SK-N-SH treated with all-trans-retinoic acid at 6 μM for 48 hours (cell line): ENCODE measurements around the gene ATP2B3.

Experiments
- ATAC-seq: fragments of 200-7000 bp; cut with Tn5 transposase; 3 replicates; pipeline ENCODE4 v1.9.1; 2020; ENCODE audit warnings: mild to moderate bottlenecking, moderate library complexity
- ARNTL ChIP-seq: fragments of 450-650 bp; formaldehyde crosslinking; IDR thresholded peaks from 2 replicates; pipeline ENCODE4 v1.5.0; 2020; ENCODE audit warnings: low read depth, mild to moderate bottlenecking, moderate library complexity, borderline replicate concordance
- BACH2 ChIP-seq: fragments of 250-450 bp; sonication (Bioruptor Pico); IDR thresholded peaks from 2 replicates; pipeline ENCODE4 v1.9.0; 2021; ENCODE audit warnings: mild to moderate bottlenecking, borderline replicate concordance
- CSDC2 ChIP-seq: fragments of 250-450 bp; sonication (Bioruptor Pico); IDR thresholded peaks from 2 replicates; pipeline ENCODE4 v1.5.0; 2020; ENCODE audit warnings: mild to moderate bottlenecking, moderate library complexity
- GLIS3 ChIP-seq: fragments of 250-450 bp; sonication (Bioruptor Pico); IDR thresholded peaks from 2 replicates; pipeline ENCODE4 v1.5.0; 2020; ENCODE audit warnings: mild to moderate bottlenecking, moderate library complexity
- ISL1 ChIP-seq: fragments of 250-450 bp; sonication (Bioruptor Pico); IDR thresholded peaks from 2 replicates; pipeline ENCODE4 v2.1.2; 2022; ENCODE audit warnings: mild to moderate bottlenecking, moderate library complexity
- OSR1 ChIP-seq: fragments of 250-450 bp; sonication (Bioruptor Pico); IDR thresholded peaks from 2 replicates; pipeline ENCODE4 v1.8.0; 2022; ENCODE audit warnings: moderate library complexity, mild to moderate bottlenecking, inconsistent platforms
- RARB ChIP-seq: fragments of 250-450 bp; sonication (Bioruptor Pico); IDR thresholded peaks from 2 replicates; pipeline ENCODE4 v1.8.0; 2021; ENCODE audit warnings: mild to moderate bottlenecking, moderate library complexity
- TCF4 ChIP-seq: fragments of 250-450 bp; sonication (Bioruptor Pico); IDR thresholded peaks from 2 replicates; pipeline ENCODE4 v1.8.0; 2021; ENCODE audit warnings: mild to moderate bottlenecking, moderate library complexity, borderline replicate concordance
- TOX ChIP-seq: fragments of 250-450 bp; sonication (Bioruptor Pico); IDR thresholded peaks from 2 replicates; pipeline ENCODE4 v1.8.0; 2021; ENCODE audit warnings: mild to moderate bottlenecking, moderate library complexity, borderline replicate concordance
- ZC3H10 ChIP-seq: fragments of 250-450 bp; sonication (Bioruptor Pico); IDR thresholded peaks from 2 replicates; pipeline ENCODE4 v1.5.1; 2021; ENCODE audit warnings: mild to moderate bottlenecking, moderate library complexity
- ZFP30 ChIP-seq: fragments of 450-650 bp; formaldehyde crosslinking; IDR thresholded peaks from 2 replicates; pipeline ENCODE4 v1.5.0; 2022; ENCODE audit warnings: mild to moderate bottlenecking, moderate library complexity
- ZNF565 ChIP-seq: fragments of 450-650 bp; formaldehyde crosslinking; conservative IDR thresholded peaks from 2 replicates; pipeline ENCODE4 v1.5.0; 2020; ENCODE audit warnings: low read depth, mild to moderate bottlenecking, moderate library complexity
- ZNF70 ChIP-seq: fragments of 450-650 bp; formaldehyde crosslinking; IDR thresholded peaks from 2 replicates; pipeline ENCODE4 v1.5.0; 2020; ENCODE audit warnings: mild to moderate bottlenecking, moderate library complexity
- ZNF8 ChIP-seq: fragments of 450-650 bp; formaldehyde crosslinking; IDR thresholded peaks from 2 replicates; pipeline ENCODE4 v1.5.0; 2020; ENCODE audit warnings: mild to moderate bottlenecking, moderate library complexity
- TF ChIP-seq, protein P1 (sequence below): fragments of 250-450 bp; sonication (Bioruptor Pico); IDR thresholded peaks from 2 replicates; pipeline ENCODE4 v1.8.0; 2020; ENCODE audit warnings: mild to moderate bottlenecking, moderate library complexity, borderline replicate concordance
- TF ChIP-seq, protein P2 (sequence below): fragments of 250-450 bp; sonication (Bioruptor Pico); IDR thresholded peaks from 2 replicates; pipeline ENCODE4 v1.5.1; 2020; ENCODE audit warnings: low read depth, mild to moderate bottlenecking, moderate library complexity
- TF ChIP-seq, protein P3 (sequence below): fragments of 250-450 bp; sonication (Bioruptor Pico); IDR thresholded peaks from 2 replicates; pipeline ENCODE4 v1.5.1; 2021; ENCODE audit warnings: mild to moderate bottlenecking, moderate library complexity
- TF ChIP-seq, protein P4 (sequence below): fragments of 250-450 bp; sonication (Bioruptor Pico); IDR thresholded peaks from 2 replicates; pipeline ENCODE4 v1.5.0; 2020; ENCODE audit warnings: mild to moderate bottlenecking, moderate library complexity

The ATP2B3 gene

DNA sequence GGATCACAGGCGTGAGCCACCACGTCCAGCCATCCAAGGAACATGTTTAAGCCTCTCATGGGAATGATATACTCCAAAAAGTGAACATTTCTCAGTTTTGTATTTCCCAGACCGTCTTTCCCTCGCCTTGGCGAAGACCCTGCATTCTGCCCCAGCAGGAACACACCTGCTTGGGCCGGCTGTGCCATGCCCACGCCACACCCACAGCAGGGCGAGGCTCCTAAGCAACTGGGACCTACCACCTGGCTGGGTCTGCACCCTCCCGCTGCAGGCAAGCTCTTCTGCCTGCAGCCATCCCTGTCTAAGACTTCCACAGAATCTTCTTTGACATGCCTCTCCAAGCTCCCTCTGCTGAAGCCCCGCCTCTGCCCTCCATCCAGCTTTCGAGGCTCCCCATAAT, 77.9 kb downstream of the ATP2B3 start:
- ATAC-seq, result no peak
- TF ChIP-seq CSDC2 (CRISPR knock-in tag) (no peak), GLIS3 (CRISPR knock-in tag) (no peak), ZC3H10 (CRISPR knock-in tag) (no peak)
- TF ChIP-seq, protein P1, sequence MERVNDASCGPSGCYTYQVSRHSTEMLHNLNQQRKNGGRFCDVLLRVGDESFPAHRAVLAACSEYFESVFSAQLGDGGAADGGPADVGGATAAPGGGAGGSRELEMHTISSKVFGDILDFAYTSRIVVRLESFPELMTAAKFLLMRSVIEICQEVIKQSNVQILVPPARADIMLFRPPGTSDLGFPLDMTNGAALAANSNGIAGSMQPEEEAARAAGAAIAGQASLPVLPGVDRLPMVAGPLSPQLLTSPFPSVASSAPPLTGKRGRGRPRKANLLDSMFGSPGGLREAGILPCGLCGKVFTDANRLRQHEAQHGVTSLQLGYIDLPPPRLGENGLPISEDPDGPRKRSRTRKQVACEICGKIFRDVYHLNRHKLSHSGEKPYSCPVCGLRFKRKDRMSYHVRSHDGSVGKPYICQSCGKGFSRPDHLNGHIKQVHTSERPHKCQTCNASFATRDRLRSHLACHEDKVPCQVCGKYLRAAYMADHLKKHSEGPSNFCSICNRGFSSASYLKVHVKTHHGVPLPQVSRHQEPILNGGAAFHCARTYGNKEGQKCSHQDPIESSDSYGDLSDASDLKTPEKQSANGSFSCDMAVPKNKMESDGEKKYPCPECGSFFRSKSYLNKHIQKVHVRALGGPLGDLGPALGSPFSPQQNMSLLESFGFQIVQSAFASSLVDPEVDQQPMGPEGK (CRISPR knock-in tag), result no peak

DNA sequence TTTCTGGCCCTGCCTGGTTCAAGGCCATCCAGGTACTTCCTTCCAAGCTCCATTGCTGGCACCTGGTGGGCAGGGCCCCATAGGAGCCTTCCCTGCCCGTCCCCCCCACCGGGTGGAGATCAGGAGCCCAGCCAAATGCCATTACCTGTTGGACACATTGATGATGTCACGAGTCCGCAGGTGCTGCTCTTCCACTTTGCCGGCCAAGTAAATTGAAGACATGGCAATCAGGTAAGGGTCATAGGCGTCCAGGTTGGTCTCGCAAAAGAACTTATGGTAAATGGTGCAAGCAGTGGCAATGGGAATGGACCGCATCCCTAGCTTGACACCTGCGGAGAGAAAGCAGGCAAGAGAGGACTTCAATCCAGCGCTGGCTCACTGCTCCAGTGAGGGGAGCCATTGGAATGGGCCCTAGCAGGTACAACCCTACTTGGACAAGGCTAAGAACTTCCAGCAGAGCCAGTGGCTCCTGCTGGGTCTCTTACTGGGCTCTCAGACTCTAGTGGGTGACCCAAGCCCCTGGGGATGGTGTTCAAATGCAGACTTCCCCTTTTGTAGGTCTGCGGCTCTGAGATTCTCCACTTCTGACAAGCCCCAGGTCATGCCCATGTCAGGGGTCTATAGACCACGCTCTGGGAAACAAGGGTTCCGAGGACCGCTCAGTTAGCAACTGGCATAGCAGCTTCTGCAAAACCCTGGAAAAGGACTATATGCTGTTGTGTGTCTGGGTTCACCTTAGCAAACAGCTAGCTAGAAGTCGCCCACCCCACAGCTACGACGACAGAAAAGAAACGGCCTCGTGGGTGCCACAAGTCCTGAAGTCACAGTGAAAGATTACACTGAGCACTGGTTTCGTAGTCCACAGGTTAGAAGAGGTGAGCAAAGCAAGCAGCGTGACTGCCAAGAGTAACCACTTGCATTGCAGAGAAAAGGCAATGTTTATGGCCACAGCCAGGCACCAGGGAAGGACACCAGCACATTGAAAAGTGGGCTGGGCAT, 78.7 kb downstream of the ATP2B3 start:
- TF ChIP-seq BACH2 (CRISPR knock-in tag) (no peak), CSDC2 (CRISPR knock-in tag) (no peak), OSR1 (CRISPR knock-in tag) (no peak), ZFP30 (CRISPR knock-in tag) (no peak), ZC3H10 (CRISPR knock-in tag) (no peak)
- TF ChIP-seq, protein P2, sequence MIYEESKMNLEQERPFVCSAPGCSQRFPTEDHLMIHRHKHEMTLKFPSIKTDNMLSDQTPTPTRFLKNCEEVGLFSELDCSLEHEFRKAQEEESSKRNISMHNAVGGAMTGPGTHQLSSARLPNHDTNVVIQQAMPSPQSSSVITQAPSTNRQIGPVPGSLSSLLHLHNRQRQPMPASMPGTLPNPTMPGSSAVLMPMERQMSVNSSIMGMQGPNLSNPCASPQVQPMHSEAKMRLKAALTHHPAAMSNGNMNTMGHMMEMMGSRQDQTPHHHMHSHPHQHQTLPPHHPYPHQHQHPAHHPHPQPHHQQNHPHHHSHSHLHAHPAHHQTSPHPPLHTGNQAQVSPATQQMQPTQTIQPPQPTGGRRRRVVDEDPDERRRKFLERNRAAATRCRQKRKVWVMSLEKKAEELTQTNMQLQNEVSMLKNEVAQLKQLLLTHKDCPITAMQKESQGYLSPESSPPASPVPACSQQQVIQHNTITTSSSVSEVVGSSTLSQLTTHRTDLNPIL (CRISPR knock-in tag), result no peak

DNA sequence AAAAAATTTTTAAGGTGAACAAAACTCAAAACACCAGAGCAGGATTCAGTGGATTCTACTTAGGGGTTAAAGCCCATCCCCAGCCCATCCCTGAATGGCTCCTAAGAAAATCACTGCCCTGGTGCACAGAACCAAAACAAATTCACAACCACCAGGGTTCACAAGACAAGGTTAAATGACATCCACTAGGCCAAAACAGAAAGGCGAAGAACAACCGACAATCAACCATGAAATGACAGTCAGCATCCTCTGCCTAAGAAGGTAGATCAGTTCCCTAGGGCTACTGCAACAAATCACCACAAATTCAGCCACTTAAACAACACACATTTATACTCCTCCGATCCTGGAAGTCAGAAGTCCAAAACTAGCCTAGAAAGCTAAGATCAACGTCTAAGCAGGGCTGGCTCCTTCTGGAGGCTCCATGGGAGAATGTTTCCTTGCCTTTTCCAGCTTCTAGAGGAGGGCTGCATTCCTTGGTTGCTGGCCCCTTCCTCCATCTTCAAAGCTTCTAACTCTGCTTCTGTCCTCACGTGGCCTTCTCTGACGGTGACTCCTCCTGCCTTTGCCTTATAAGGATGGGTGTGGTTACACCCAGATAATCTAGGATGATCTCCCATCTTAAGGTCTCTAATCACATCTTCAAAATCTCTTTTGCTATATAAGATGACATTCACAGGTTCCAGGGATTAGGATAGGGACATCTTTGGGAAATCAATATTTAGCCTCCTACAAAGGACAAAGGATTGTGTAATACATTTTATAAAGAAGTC, 79.7 kb downstream of the ATP2B3 start:
- TF ChIP-seq, protein P2 (CRISPR knock-in tag), result no peak
- TF ChIP-seq, protein P3, sequence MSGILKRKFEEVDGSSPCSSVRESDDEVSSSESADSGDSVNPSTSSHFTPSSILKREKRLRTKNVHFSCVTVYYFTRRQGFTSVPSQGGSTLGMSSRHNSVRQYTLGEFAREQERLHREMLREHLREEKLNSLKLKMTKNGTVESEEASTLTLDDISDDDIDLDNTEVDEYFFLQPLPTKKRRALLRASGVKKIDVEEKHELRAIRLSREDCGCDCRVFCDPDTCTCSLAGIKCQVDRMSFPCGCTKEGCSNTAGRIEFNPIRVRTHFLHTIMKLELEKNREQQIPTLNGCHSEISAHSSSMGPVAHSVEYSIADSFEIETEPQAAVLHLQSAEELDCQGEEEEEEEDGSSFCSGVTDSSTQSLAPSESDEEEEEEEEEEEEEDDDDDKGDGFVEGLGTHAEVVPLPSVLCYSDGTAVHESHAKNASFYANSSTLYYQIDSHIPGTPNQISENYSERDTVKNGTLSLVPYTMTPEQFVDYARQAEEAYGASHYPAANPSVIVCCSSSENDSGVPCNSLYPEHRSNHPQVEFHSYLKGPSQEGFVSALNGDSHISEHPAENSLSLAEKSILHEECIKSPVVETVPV (CRISPR knock-in tag), result no peak
- TF ChIP-seq RARB (no peak), BACH2 (CRISPR knock-in tag) (no peak), ZFP30 (CRISPR knock-in tag) (no peak), GLIS3 (CRISPR knock-in tag) (no peak), OSR1 (CRISPR knock-in tag) (no peak), TOX (CRISPR knock-in tag) (no peak), ZNF70 (no peak), ARNTL (no peak), ZNF8 (CRISPR knock-in tag) (no peak), CSDC2 (CRISPR knock-in tag) (no peak), TCF4 (CRISPR knock-in tag) (no peak), ISL1 (no peak), ZNF565 (no peak)
- TF ChIP-seq, protein P1 (CRISPR knock-in tag), result no peak
- TF ChIP-seq, protein P4, sequence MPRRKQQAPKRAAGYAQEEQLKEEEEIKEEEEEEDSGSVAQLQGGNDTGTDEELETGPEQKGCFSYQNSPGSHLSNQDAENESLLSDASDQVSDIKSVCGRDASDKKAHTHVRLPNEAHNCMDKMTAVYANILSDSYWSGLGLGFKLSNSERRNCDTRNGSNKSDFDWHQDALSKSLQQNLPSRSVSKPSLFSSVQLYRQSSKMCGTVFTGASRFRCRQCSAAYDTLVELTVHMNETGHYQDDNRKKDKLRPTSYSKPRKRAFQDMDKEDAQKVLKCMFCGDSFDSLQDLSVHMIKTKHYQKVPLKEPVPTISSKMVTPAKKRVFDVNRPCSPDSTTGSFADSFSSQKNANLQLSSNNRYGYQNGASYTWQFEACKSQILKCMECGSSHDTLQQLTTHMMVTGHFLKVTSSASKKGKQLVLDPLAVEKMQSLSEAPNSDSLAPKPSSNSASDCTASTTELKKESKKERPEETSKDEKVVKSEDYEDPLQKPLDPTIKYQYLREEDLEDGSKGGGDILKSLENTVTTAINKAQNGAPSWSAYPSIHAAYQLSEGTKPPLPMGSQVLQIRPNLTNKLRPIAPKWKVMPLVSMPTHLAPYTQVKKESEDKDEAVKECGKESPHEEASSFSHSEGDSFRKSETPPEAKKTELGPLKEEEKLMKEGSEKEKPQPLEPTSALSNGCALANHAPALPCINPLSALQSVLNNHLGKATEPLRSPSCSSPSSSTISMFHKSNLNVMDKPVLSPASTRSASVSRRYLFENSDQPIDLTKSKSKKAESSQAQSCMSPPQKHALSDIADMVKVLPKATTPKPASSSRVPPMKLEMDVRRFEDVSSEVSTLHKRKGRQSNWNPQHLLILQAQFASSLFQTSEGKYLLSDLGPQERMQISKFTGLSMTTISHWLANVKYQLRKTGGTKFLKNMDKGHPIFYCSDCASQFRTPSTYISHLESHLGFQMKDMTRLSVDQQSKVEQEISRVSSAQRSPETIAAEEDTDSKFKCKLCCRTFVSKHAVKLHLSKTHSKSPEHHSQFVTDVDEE (CRISPR knock-in tag), result no peak
- ATAC-seq, result no peak

More for the DNA sequence above, 78.7 kb downstream of the ATP2B3 start:
- no peak for ATAC-seq
